ENCODE results near the gene FAM53C. TPM values are rescaled to one million over a fixed set of nuclear protein-coding genes. Genes with fewer than 3 reads are reported as not detected.
A peak's percentile ranks its signal among the peaks of the same experiment; 100 is the strongest.
"Not testable (repeated sequence)": the region's sequence is repeated elsewhere in the genome, so short reads cannot be mapped to it uniquely, and the experiment has no call there.

The FAM53C gene
- total RNA-seq, 2 donors from 2014 or later: 32.7 to 45.8 TPM

DNA sequence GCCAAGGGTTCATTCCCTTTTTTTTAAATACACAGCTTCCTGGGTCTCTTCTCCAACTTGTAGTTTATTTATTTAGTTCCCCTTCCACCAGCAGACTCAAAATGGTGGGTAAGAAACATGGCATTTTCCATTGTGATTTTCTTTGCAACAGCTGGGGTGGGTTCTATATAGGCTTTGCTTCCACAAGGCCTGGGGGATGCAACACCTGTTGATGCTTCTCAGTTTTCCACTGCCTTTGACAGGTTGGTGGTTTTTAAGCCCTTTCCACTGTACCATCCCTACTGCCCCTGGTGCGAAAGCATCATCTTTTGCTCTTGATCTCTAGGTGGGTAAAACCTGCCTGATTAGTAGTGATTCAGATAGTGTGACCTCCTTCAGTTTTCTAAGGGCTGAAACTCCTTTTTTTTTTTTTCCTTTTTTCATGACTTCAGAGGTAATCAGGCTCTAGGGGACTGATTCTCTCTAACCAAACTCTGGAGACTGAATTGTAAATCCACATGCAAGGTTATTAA lies 22.9 kb downstream of the FAM53C start:
- ATAC-seq (replicated peaks): no peak

DNA sequence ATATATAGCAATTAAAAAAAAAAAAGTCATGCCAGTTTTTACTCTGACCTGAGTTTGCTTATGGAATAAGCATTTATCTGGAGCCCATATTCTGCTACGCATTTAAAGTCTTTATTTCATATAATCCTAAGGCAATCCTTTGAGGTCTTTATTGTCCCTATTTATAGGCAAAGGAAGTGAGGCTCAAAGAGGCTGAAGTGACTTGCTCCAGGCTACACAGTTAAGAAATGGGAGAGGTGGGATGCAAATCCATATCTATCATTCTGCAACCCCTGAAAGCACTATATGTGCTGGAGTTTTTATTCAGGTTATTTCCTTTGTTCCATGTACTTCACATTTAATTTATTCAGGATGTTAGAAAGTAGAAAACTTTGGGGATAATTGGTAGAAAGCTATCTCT lies 26.5 kb downstream of the FAM53C start:
- no peak overlapping the region for H3K27ac Mint-ChIP-seq
- H3K27me3 Mint-ChIP-seq: no peaks in the 10 kb centered on the region
- peaks cover 11% of the 10 kb centered on the region for H3K36me3 Mint-ChIP-seq (ENCODE audit: low read depth)
- H3K4me1 Mint-ChIP-seq: peaks cover 39% of the 10 kb centered on the region
- no peak for ATAC-seq (replicated peaks)
- no peak overlapping the region for H3K4me3 Mint-ChIP-seq
- no peaks in the 10 kb centered on the region for H3K9me3 Mint-ChIP-seq

More for the DNA sequence above, 22.9 kb downstream of the FAM53C start:
- H3K36me3 Mint-ChIP-seq (ENCODE audit: low read depth): peaks cover 11% of the 10 kb centered on the region
- no peak overlapping the region for H3K4me3 Mint-ChIP-seq
- H3K27ac Mint-ChIP-seq: peak overlapping the region; percentile 60
- no peaks in the 10 kb centered on the region for H3K27me3 Mint-ChIP-seq
- H3K9me3 Mint-ChIP-seq: no peaks in the 10 kb centered on the region
- peaks cover 15% of the 10 kb centered on the region for H3K4me1 Mint-ChIP-seq

DNA sequence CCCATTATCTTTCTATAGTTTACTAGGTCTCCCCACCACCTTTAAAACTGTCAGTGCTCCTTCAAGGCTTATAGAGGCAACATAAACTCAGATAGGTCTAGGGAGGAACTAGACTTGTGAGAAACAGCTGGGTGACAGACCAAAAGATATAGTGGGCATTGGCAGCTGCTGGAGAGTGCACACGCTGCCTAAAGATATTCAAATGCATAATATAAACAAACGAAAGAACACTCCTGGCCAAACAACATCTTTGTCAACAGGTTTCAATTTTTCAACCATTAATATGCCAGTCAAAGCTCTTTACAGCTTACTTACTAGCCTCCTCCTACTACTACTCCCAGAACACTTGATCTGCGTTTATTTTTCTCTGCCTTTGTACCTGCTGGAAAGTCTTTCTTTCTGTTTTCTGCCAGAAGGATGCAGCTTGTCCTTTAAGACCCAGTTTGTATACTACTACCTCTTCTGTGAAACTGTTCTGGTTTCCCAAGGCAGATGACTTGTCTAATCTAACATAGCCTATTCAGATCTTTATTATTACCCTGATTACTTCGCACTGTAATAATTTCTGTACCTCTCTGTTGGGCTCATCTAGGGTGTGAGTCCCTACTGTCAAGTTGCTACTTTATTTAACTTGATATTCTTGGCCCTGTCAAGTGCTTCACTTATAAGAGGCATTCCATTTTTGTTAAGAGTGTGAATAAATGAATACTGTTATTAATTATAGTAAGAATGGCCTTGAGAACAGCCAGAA lies 28.7 kb downstream of the FAM53C start:
- H3K36me3 Mint-ChIP-seq (ENCODE audit: low read depth): peaks cover 11% of the 10 kb centered on the region

DNA sequence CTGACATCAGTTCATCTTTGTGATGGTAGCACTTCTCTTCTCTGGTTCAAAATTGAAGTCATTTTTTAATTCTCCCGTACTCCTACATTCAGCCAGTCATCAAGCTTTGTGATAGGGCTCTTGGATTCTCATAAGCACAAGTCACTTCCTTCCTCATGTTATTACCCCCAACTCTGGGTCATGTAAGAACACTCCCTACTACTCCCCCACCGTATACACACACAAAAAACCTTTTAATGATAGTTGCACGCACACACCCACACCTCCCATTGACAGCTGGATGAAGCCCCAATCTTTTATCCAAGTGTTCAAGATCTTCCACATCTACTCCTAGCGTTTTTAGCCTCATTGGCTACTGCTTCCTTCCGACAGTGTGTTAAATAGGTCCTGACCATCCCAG lies 31.2 kb downstream of the FAM53C start:
- no peaks in the 10 kb centered on the region for H3K27me3 Mint-ChIP-seq
- ATAC-seq (replicated peaks): no peak
- peaks cover 29% of the 10 kb centered on the region for H3K4me1 Mint-ChIP-seq
- H3K9me3 Mint-ChIP-seq: no peaks in the 10 kb centered on the region
- peak overlapping the region; percentile 41 for H3K27ac Mint-ChIP-seq
- H3K36me3 Mint-ChIP-seq (ENCODE audit: low read depth): peaks cover 22% of the 10 kb centered on the region
- no peak overlapping the region for H3K4me3 Mint-ChIP-seq

More for the DNA sequence above, 28.7 kb downstream of the FAM53C start:
- no peak for ATAC-seq (replicated peaks)
- Mint-ChIP-seq H3K4me3 (no peak overlapping the region), H3K27me3 (no peaks in the 10 kb centered on the region), H3K9me3 (no peaks in the 10 kb centered on the region), H3K4me1 (peaks cover 29% of the 10 kb centered on the region), H3K27ac (peak overlapping the region; percentile 7)

DNA sequence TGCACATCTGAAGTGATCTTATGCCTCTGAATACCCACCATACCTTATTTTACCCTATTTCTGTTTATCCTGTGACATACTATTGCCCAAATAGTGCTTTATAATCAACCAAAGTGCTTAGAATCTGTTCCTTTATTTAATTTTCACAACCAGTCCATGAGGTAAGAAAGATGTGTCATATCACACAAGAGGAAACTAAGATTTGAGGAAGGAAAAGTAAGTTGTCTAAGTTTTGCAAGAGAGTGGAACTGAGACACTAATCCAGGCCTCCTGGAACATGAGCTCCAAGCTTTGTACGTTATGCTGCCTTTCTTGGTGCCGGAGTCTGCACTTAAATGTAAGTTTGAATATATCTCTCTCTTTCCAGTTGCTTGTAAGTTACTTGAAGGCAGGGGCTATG lies 31.6 kb downstream of the FAM53C start:
- no peaks in the 10 kb centered on the region for H3K27me3 Mint-ChIP-seq
- H3K36me3 Mint-ChIP-seq (ENCODE audit: low read depth): peaks cover 23% of the 10 kb centered on the region
- H3K27ac Mint-ChIP-seq: peak overlapping the region; percentile 41
- H3K9me3 Mint-ChIP-seq: no peaks in the 10 kb centered on the region
- H3K4me1 Mint-ChIP-seq: peaks cover 29% of the 10 kb centered on the region
- no peak for ATAC-seq (replicated peaks)
- no peak overlapping the region for H3K4me3 Mint-ChIP-seq

DNA sequence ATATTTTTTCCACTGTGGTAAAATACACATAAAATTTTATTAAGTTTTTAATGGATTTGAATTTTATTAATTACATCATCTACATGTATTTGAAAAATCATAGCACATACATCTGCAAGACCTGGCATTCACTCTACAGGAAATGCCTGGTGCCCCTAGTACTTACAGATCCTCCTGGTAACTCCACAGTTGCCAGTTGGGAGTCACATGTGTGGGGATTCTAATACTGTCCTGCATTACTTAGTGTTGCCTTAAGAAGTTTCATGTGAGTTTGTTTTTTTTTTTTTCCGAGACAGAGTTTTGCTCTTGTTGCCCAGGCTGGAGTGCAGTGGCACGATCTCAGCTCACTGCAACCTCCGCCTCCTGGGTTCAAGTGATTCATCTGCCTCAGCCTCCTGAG lies 32.5 kb downstream of the FAM53C start:
- peaks cover 32% of the 10 kb centered on the region for H3K36me3 Mint-ChIP-seq (ENCODE audit: low read depth)
- H3K4me3 Mint-ChIP-seq: no peak overlapping the region
- ATAC-seq (replicated peaks): no peak
- no peaks in the 10 kb centered on the region for H3K9me3 Mint-ChIP-seq
- H3K27ac Mint-ChIP-seq: no peak overlapping the region
- no peaks in the 10 kb centered on the region for H3K27me3 Mint-ChIP-seq
- H3K4me1 Mint-ChIP-seq: peaks cover 29% of the 10 kb centered on the region

DNA sequence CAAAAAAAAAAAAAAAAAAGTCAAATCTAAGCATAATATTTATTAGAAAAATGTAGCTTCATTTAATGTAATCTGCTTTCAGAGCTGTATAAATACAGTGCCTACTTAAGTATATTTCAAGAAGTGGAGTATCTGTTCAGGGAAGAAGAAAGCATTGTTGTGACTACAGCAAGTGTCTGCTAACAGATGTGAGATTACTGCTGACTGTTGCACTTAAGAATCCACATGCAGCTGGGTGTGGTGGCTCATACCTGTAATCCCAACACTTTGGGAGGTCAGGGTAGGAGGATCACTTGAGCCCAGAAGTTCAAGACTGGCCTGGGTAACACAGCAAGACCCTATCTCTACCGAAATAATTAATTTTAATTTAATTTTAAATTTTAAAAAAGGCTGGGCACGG lies 33.4 kb downstream of the FAM53C start:
- H3K9me3 Mint-ChIP-seq: no peaks in the 10 kb centered on the region
- H3K27ac Mint-ChIP-seq: no peak overlapping the region
- H3K36me3 Mint-ChIP-seq (ENCODE audit: low read depth): peaks cover 41% of the 10 kb centered on the region
- ATAC-seq (replicated peaks): no peak
- no peaks in the 10 kb centered on the region for H3K27me3 Mint-ChIP-seq
- peaks cover 25% of the 10 kb centered on the region for H3K4me1 Mint-ChIP-seq
- H3K4me3 Mint-ChIP-seq: no peak overlapping the region

DNA sequence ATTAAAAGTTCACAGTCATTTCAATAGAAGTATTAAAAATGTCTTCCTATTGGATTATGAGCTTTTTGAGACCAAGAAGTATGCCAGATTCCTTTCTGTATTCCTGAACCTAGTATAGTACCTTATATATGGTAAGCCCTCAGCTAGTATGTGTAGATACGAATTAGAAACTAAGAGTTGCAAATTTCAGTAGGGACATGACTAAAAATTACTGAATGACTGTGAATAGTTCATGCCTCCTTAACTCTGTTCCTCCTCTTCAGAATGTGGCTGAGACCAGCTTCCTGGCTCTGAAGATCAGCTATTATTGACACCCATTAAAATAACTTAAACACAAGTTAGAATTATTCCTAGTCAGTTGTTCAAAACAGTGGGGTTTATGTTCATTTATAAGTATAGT lies 34.2 kb downstream of the FAM53C start:
- Mint-ChIP-seq H3K27me3 (no peaks in the 10 kb centered on the region), H3K9me3 (no peaks in the 10 kb centered on the region), H3K4me3 (no peak overlapping the region), H3K27ac (peak overlapping the region; percentile 33), H3K36me3 (ENCODE audit: low read depth) (peaks cover 48% of the 10 kb centered on the region), H3K4me1 (peaks cover 18% of the 10 kb centered on the region)
- peak; percentile 89 for ATAC-seq (replicated peaks)

DNA sequence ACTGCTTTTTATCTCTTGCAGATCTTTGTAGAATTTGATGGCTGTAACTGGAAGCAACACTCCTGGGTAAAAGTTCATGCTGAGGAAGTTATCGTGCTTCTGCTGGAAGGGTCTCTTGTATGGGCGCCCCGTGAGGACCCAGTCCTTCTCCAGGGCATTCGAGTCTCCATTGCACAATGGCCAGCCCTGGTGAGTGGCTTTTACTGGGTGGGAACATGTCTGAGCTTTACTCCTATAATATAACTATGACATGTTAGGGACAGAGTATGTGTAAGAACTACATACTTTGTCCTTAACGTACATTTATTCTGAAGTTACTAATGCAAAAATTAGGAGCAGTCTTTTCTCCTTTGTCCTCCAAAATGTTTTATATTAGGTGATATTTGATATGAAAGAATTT lies 34.6 kb downstream of the FAM53C start:
- Mint-ChIP-seq H3K27me3 (no peaks in the 10 kb centered on the region), H3K4me3 (no peak overlapping the region), H3K36me3 (ENCODE audit: low read depth) (peaks cover 53% of the 10 kb centered on the region), H3K27ac (peak overlapping the region; percentile 33), H3K4me1 (peaks cover 18% of the 10 kb centered on the region), H3K9me3 (no peaks in the 10 kb centered on the region)
- ATAC-seq (replicated peaks): no peak

DNA sequence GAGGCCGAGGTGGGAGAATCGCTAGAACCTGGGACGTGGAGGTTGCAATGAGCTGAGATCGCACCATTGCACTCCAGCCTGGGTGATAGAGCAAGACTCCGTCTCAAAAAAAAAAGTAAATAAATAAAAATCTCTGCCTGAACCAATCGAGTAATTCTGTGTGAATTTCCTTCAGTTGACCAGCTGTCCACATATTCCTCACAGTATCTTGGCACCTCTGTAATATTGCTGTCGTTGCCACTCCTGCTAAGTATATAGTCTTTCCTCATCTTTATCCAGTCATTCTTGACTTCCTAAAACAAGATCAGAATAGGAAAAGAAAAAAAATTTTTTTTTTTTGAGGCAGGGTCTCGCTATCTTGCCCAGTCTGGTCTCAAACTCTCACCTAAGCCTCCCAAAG lies 44.3 kb downstream of the FAM53C start:
- H3K9me3 Mint-ChIP-seq: no peaks in the 10 kb centered on the region
- no peak overlapping the region for H3K27ac Mint-ChIP-seq
- H3K4me1 Mint-ChIP-seq: no peaks in the 10 kb centered on the region
- no peaks in the 10 kb centered on the region for H3K27me3 Mint-ChIP-seq
- no peak overlapping the region for H3K4me3 Mint-ChIP-seq
- no peak for ATAC-seq (replicated peaks)
- H3K36me3 Mint-ChIP-seq (ENCODE audit: low read depth): peaks cover 92% of the 10 kb centered on the region

DNA sequence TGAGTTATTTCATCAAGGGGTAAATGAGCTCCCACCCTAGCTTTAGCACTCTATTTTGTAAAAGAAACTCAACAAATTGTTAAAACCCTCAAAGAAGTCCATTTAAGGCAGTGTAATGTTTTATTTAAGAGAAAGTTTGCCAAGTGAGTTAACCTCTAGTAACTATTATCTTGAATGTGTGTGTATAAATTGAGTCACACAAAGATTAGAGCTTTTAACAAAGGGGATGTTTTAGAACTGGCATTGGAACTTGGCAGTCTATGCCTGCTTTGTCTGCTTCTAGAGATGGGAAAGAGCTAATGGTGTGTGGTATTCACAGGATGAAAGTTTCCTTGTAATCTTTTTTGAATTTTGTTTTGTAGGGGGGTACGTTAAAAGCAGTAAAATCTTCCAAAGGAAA lies 47.6 kb downstream of the FAM53C start:
- Mint-ChIP-seq H3K36me3 (ENCODE audit: low read depth) (peaks cover 81% of the 10 kb centered on the region), H3K4me3 (no peak overlapping the region), H3K9me3 (no peaks in the 10 kb centered on the region), H3K27me3 (no peaks in the 10 kb centered on the region), H3K27ac (peak overlapping the region; percentile 66), H3K4me1 (no peaks in the 10 kb centered on the region)
- ATAC-seq (replicated peaks): no peak

DNA sequence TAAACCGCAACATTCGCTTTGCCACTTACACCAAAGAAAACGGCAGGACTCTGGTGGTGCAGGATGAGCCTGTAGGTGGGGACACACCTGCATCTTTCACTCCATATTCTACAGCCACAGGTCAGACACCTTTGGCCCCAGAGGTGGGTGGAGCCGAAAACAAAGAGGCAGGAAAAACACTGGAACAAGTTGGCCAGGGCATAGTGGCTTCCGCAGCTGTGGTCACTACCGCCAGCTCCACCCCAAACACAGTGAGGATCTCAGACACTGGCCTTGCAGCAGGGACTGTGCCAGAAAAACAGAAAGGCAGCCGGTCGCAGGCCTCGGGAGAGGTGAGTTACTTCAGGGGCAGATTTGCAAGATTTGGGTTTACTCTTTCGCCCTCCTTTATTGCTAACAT lies 48.2 kb downstream of the FAM53C start:
- Mint-ChIP-seq H3K4me1 (no peaks in the 10 kb centered on the region), H3K4me3 (no peak overlapping the region), H3K9me3 (no peaks in the 10 kb centered on the region), H3K36me3 (ENCODE audit: low read depth) (peaks cover 81% of the 10 kb centered on the region), H3K27me3 (no peaks in the 10 kb centered on the region), H3K27ac (no peak overlapping the region)
- ATAC-seq (replicated peaks): no peak

DNA sequence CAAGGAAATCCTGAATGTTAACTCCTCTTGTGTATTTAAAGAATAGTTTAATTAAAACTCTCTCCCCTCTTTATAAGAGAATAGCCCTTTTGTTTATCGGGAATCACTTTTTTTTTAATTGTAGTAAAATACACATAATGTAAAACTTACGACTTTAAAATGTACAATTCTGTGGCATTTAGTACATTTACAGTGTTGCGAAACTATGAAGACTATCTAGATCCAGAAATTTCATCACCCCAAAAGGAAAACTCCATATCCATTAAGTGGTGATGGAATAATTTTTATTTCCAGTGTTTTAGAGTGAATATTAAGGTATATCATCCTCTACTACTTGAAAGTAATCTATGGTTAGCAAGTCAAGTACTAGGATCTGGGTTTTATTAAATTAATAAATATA lies 51.3 kb downstream of the FAM53C start:
- Mint-ChIP-seq H3K9me3 (no peaks in the 10 kb centered on the region), H3K4me3 (no peak overlapping the region), H3K4me1 (no peaks in the 10 kb centered on the region), H3K27me3 (no peaks in the 10 kb centered on the region), H3K27ac (no peak overlapping the region), H3K36me3 (ENCODE audit: low read depth) (peaks cover 78% of the 10 kb centered on the region)
- no peak for ATAC-seq (replicated peaks)

DNA sequence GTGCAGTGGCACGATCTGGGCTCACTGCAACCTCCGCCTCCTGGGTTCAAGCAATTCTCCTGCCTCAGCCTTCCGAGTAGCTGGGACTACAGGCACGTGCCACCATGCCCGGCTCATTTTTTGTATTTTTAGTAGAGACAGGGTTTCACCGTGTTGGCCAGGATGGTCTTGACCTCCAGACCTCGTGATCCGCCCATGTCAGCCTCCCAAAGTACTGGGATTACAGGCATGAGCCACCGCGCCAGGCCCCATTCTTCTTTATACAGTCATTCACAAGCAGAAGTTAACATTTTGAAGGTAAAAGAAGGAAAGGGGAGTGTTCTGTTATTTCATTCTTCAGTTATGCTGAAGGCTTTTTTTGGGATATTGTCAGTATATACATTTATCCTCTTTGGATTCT lies 51.8 kb downstream of the FAM53C start:
- H3K36me3 Mint-ChIP-seq (ENCODE audit: low read depth): peaks cover 83% of the 10 kb centered on the region
- not testable (repeated sequence) for ATAC-seq (replicated peaks)

DNA sequence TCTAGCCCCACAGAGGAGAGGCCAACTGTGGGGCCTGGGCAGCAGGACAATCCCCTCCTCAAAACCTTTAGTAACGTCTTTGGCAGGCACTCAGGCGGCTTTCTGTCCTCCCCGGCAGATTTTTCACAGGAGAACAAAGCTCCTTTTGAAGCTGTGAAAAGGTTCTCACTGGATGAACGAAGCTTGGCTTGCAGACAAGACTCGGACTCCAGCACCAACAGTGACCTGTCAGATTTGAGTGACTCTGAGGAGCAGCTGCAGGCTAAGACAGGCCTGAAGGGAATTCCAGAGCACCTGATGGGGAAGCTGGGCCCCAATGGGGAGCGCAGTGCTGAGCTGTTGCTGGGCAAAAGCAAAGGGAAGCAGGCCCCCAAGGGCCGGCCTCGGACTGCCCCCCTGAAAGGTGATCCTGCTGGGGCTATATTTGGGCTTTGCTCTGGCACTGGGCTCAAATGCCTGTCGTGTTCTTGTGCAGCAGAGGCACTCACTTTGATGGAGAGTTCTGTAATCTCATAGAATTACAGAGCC lies 53.9 kb downstream of the FAM53C start:
- no peak overlapping the region for H3K4me3 Mint-ChIP-seq
- H3K27ac Mint-ChIP-seq: no peak overlapping the region
- peaks cover 82% of the 10 kb centered on the region for H3K36me3 Mint-ChIP-seq (ENCODE audit: low read depth)
- no peaks in the 10 kb centered on the region for H3K27me3 Mint-ChIP-seq
- no peak for ATAC-seq (replicated peaks)
- H3K4me1 Mint-ChIP-seq: no peaks in the 10 kb centered on the region
- H3K9me3 Mint-ChIP-seq: no peaks in the 10 kb centered on the region

More for the DNA sequence above, 51.8 kb downstream of the FAM53C start:
- not testable (repeated sequence) for H3K4me1 Mint-ChIP-seq, H3K9me3 Mint-ChIP-seq, H3K27ac Mint-ChIP-seq, H3K4me3 Mint-ChIP-seq, H3K27me3 Mint-ChIP-seq

All from activated T-helper 17 cell treated with anti-CD3 and anti-CD28 coated beads, Interleukin-2, amount 50 U/mL, for 72 hours (primary cell).